Measurements from ENCODE around the gene HIVEP1.

Gene HIVEP1

DNA sequence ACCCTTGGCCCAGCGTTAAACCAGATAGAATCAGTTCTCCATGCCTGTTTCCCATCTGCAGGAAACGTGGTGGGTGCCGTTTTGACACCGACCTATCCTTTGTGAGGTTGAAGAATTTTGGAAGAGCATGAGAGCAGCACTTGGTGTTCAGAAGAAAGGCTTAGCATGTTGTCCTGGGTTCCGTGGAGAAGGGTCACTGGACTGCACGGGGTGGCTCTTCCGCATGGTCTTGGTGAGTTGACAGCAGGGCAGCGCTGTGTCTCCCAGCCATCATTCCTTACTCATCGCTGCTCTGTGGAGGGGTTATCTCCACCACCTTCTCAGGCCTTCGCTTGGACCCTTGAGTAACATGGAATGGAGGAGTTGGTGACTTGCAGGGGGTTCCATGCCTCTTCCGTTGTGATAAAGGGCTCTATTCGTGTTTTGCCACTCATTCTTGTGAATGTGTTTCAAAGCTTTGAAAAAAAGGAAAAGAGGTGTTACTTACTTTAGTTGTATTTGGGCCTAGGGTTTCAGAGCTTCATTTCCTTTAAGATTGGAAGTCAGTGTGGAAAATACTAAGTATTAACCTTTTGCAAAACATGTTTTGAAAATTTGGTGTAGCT, 8.2 kb downstream of the HIVEP1 start:
- DNase-seq (ENCODE audit: low spot score), result no peak

DNA sequence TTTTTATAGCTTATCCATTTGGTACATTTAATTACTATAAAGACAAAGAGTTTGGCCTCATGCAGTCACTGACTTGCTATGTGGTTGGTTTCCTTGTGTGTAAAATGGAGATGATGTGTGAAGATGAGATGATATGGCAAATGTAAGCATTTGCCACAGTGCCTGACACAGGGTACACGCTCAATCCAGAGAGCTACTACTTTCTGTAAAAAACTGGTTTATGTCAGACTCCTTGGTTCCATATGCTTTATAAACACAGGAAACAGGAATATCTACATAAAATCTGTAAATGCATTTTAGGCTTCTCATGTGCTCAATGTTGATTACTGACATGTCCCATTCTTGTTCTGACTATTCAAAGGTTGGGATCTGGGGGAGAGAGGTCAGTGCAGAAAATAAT, 10.4 kb downstream of the HIVEP1 start:
- no peak for DNase-seq (ENCODE audit: low spot score)

DNA sequence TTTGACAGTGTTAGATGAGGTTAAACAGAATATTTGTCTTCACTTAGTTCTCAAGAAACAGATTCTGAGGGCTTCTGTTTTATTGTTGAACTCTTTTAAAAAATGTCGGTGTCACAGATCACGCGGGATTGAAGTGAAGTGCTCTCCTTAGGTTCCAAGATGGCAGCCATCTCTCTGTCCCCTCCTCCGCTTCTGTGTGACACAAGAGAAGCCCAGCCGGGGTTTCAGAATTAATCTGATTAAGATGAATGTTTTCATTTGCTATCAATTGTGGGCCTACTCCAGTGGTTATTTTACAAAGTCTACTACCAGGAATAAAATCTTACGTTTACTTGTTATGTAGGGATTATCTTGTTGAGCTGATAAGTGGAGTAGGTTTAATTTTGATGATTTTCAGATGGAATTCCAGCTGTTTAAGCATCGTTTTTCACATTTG, 10.9 kb downstream of the HIVEP1 start:
- no peak for DNase-seq (ENCODE audit: low spot score)

DNA sequence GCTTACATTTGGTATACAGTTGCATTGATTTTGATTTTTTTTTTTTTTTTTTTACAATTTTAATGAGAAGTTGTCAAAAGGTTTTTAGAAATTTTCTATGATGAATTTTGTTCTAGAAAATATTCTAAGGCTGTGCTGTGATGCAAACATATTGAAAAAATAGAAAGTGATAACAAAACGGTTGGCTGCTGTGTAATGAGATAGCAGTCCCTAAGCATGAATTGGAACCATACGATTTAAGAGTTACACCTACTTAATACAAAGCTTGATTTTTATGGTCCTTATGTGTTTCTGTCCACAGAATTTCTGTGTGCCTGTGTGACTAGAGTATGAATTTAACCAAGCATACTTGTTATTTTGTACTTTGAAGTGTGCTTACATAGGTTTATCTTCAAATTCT, 12.1 kb downstream of the HIVEP1 start:
- DNase-seq (ENCODE audit: low spot score), result no peak

DNA sequence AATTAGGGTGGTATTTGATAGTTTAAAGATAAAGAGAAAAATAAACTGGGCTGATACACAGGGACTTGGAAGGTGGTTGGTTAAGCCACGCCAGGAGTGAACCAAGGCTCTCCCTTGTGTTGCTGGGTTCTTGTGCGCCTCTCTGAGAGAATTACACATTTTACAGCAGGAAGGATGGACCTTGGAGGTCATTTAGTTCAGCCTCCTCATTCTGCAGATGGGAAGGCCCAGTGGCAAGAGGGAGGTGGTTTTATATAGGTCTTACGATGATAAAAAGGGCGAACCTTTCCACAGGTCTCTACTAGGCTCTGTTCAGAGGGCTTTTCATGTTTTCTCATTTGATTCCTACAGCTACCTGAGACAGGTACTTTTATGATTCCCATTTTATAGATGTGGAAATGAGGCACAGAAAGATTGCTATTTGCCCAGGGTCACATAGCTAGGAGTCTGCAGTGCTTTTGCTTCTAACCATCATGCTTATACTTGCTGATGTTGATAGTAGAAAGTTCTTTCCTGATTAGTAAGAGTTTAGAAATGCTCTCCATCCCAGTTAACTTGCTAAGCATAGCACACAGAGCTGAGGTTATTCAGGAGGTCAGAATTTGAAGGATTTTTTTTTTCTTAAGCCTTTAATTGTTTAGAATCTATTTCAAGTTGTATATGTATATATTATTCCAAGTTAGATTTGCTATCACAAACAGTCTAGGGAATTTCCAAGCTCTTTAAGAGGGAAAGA, 12.8 kb downstream of the HIVEP1 start:
- no peak for DNase-seq (ENCODE audit: low spot score)

DNA sequence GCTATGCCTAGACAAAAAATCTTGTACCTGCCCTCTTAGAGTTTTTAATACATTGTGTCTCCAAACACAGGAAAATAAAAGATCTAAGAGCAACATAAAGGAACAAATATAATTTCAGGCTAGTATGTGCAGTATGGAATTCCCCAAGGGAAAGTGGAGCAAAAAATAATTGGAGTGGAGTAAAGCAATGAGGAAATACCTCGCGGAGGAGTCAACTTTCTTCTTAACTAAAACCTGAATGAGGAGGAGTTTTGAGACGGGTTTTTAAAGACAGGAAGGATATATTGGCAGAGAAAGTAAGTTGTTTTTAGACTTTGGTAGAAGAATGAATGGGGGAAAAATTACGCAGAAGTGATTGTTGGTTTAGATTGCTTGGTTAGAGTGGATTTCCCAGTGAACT, 14.0 kb downstream of the HIVEP1 start:
- no peak for DNase-seq (ENCODE audit: low spot score)

DNA sequence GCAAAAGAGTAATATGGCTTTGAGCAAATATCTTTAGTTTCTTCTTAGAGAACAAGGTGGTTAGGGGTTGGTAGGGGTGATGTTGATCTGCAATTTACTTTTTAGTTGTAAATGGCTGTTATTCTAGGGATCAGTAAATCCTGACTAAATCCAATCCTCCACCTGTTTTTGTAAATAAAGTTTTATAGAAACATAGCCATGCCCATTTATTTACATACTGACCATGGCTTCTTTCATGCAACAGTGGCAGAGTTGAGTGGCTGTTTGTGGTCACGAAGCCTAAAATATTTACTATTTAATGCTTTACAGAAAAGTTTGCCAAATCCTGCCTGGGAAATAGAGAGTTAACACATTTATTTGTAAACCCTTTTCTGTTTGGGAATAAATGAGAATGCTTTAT, 14.7 kb downstream of the HIVEP1 start:
- no peak for DNase-seq (ENCODE audit: low spot score)

DNA sequence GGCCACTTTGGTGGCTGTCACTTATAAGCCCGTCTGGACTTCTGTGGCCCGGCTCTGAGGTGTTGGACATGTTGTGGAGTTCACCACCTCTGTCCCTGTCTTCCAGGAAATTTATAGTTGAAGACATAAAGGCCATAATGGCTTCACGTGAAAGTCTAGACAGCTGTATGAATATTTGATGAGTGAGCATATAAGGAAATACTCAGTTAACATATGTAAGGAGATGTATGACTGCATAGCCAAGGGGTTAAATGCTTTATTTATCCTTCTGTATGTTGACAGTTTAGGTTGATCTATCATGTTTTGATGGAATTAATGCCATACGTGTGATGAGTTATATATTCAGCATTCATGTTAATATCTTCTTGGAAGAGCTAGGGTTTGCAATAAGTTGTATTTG, 16.1 kb downstream of the HIVEP1 start:
- DNase-seq (ENCODE audit: low spot score), result no peak

DNA sequence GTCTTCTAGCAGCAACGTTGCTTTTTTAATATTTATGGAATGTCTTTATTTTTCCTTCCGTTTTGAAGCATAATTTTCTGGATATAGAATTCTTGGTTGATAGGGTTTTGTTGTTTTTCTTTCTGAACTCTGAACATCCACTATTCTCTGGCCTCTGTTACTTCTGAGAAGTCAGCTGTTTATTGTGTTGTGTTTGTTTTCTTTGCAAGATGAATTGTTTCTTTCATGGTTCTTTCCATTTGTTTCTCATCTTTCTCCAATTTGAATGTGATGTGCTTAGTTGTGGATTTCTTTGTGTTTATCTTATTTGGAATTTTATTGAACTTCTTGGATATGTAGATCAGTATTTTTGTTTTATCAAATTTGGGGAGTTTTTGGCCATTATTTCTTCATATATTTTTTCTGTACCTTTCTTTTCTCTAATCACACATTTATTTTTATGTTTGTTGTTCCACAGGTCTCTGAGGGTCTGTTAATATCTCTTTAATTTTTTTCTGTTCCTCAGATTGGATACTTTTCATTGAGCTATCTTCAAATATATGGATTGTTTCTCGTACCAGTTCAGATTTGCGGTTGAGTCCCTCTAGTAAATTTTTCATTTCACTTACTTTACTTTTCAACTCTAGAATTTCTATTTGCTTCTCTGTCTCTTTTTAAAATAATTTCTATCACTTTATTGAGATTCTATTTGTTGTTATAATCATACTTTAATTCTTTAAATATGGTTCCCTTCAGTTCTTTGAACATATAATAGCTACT, 18.0 kb downstream of the HIVEP1 start:
- DNase-seq (ENCODE audit: low spot score), result no peak

DNA sequence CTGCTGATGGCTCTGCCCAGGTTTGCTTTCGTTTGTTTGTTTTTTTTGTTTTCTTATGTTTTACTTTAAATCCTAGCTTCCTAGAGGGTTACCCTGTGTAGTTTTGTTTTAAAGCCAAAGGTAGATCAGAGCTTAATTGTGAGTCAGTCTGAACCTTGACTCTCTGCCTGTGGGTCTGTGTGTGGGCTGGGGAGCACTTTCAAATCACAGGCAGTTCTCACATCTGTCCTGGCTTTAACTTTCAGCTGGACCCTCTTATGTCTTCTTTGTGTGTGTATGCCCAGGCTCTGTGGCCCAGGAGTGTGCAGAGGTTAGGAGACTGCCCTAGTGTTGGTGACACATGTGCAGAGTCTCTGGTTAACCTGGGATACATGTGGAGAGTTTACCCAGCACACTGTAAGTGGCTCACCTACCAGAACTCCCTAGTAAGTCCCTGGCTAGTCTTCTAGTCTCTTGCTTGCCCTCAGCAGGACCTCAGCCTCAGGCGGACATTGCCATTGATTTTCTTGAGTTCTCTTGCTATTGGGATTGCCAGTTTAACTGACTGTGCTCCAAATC, 19.0 kb downstream of the HIVEP1 start:
- DNase-seq (ENCODE audit: low spot score), result no peak

DNA sequence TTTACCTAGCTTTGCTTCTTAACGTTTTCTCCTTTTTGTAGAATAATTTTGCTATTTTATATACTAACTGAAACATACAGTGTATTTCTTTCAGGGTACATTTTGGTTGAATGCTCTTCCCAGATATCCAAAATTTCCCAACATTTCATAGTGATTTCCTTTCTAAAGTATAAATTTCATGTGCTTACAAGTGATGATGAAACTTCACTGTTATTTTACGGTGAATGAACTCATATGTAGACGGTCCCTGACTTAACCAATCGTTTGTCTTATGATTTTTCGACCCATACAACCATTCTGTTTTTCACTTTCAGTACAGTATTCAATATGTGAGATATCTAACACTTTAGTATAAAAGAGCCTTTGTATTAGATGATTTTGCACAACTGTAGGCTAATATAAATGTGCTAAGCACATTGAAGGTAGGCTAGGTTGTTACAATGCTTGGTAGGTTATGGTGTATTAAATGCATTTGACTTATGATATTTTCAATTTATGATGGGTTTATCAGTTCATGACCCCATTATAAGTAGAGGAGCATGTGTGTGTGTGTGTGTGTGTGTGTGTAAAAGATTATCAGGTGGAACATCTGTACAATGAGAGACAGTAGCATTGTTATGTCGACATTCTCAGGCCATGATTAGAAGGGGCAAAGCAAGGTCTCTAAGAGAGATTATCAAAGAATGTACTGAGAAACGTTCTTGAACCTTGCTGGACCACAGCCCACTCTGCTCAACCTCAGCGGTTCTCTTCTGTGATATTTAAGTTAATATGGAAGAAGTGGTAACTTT, 20.9 kb downstream of the HIVEP1 start:
- no peak for DNase-seq (ENCODE audit: low spot score)

DNA sequence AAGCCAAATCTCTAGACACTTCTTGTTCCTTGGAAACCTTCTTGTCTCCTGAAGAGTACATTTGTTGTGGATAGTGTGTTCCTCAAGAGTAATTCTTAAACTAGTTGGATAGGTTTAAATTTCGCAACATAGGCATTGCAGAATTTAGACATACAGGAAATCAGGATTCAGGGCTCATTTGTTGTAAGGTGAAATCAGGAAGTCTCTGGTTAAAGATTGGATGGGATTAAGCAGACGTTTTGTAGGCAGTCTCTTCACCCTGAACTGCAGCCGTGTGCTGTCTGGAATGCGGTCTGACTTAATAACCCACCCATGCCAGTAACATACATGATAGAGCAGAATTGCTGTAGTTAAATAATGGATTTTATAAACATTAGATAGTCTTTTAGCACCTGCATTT, 21.7 kb downstream of the HIVEP1 start:
- DNase-seq (ENCODE audit: low spot score), result no peak

DNA sequence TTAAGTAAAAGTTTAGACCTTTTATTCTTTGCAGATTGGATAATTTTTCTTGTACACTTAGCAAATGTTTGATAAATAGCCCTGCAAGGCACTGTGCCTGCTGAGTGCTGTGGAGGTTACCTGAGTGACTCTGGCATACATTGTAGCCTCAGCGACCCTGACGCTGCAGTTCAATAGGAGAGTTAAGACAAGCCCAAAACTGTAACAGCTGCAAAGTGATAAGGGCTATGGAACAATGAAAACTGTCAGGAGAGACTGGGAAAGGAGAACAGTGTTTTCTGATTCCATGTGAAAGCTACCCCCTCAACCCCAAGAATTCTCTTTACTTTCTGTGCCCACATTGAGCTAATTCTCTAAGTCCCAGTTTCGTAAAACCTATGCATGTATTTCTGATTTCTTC, 22.2 kb downstream of the HIVEP1 start:
- no peak for DNase-seq (ENCODE audit: low spot score)

DNA sequence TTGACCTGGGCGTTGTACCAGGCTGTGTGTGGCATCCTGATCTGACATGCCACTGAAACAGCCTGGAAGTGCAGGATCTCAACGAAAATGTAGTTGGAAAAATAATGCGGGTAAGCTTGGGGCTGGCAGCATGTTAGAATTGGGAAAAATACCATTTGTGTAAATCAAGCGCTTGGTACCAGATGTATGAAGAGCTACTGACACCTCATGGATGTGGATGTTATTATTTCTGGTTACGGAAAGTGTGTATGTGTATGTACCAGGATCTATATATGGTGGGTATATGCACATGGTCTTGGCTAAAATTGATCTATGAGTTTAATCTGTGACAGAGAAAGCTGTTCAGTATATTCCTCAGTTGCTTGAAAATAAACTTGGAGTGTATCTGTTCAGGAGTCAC, 22.7 kb downstream of the HIVEP1 start:
- no peak for DNase-seq (ENCODE audit: low spot score)

DNA sequence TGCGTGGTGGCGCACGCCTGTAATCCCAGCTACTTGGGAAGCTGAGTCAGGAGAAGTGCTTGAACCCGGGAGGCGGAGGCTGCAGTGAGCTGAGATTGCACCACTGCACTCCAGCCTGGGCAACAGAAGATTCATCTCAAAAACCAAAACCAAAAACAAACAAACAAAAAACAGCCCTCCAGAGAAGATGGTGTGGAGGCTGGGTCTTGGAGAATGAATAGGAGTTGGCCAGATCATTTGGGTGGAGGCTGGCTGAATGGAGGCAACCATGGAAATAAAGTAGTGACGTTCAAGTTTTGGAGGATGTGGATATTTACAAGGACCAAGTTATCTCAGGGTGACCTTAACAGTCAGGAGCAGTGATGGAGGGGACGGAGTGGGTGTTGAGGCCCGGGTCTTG, 24.7 kb downstream of the HIVEP1 start:
- DNase-seq (ENCODE audit: low spot score), result no peak

DNA sequence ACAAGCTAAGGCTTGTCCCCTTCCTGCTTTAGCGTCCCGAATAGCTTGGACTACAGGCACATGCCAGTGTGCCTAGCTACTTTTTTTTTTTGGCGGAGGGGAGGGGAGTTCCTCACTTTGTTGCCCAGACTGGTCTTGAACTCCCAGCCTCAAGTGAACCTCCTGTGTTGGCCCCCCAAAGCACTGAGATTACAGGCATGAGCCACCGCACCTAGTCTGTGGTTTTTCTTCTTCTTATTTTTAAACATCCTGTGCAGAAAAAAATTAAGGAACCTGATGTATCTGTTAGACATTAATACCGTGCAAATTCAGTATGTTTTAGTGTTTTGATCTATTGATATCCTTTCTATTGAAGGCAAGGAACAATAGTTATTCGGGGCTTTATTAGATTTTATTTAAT, 25.7 kb downstream of the HIVEP1 start:
- no peak for DNase-seq (ENCODE audit: low spot score)

DNA sequence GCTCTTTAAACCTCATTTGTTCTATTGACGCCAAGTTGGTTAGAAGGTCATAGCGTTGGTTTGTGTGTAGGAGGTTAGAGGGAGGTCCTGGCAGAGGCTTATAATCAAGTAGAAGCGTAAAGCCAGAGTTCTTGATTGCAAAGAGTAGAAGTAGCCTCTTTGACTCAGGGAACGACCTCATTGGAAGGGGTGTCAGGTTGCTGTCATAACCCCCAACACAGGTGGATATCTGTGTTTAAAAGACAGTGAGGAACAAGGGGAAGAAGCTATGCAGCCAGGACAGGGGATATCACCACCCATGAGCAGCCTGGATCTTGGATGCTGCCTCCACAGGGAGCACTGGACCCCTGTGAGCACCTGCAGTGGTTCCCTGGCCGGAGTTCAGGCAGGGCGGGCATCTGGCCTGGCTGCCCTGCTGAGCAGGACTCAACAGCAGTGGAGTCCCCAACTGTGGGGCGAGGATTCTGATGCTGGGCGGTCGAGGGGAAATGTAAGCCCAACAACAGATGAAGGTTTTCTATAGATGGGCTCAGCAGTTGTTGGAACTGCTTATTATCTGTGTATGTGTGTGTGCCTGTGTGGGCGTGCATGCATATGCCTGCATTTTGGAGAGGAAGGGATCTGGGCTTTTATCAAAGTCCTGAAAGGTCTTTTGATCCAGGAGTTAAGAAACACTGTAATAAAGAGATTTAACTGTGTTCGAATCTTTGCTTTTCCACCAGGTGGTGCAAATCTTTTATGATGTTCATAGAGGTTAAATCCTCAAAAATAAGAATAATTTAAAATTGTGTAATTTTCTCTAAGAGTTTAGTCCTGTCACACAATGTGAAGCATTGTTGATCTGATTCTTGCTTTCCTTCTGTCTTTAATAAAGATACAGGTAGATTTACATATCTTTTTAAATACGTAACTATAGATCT, 27.7 kb downstream of the HIVEP1 start:
- no peak for DNase-seq (ENCODE audit: low spot score)

DNA sequence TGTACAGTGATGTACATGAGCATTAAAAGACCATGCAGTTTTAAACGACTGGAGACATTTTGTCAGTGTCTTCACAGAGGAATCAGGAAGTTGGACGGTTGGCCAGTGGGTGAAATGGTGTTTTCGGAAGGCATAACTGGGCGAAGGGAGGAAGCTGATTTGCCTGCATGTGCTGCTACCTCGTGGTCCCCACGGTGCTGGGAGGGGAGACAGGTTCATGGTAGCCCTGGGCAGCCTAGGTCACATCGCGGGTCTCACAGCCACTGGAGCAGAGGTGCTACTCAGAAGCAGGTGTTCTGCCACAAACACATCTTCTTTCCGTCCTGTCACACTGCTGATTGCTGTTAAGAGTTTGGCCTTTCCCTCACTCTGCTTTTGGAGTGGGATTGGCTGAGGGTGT, 35.2 kb downstream of the HIVEP1 start:
- DNase-seq (ENCODE audit: low spot score), result peak; percentile 57

DNA sequence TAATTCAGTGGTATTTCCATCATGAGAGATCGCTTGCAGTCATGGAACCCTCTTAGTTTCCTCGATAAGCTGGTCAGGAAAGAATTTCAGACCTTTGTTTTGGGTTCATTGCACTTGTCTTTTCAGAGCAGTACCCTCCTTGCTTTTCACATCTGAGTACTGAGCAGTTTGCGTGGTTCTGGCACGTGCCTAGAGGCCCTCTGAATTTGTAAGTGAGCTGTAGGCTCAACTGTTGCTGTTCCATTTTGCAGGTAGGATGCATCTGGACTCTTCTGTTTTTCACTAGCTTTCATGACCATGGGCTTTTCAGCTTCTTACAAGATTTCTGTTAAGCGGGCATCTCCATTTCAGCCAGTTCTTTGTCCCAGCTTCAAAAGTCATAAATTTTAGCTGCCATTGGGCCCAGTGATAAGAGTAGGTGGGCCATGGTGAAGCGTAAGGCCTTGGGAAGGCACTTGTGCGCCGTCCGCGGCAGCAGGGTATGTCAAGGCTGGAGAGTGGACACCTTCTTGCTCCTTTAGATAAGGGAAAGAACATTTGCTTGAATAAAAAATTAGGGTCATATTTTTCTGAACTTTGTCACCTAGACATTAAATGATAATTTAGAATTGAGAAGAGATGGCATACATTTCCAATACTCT, 35.8 kb downstream of the HIVEP1 start:
- no peak for DNase-seq (ENCODE audit: low spot score)

DNA sequence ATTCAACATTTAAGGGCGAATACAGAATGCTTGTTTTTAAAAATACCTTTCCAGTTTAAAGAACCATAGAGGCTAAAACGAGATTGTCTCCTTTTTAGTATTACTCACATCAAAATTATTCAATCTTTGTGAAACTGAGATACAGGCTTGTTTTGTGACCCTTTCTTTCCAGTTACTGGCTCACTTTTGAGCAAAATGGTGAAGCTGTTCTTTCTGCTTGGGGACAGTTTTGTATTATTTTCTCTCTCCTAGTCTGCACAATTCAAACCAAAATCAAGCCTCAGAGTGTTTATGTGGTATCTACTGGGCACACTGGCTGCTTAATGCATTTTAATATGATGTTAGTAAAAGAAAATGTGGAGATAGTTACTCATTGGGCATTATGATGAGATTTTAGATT, 36.5 kb downstream of the HIVEP1 start:
- DNase-seq (ENCODE audit: low spot score), result no peak

DNA sequence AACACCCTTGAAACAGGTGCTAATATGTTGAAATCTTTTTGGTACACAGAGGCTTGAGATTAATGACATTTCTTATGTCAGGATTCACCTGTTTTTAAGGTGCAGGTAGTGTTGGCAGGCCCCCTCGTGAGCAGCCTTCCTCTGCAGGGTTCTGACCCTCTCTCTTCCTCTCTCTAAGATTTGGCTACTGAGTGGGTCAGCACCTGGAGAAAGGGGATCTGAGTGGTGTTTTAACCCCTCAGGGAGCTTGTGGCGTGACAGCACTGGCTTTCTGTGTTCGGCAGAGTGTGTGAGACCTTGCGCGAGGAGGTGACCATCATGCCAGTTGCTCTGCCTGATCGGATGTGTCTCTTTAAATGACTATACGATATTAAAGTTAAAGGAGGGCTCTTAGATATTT, 37.1 kb downstream of the HIVEP1 start:
- peak; percentile 34 for DNase-seq (ENCODE audit: low spot score)
